KMS-11 (cell line): ENCODE data around the gene CEP78.
"Not testable (repeated sequence)": the region's sequence is repeated elsewhere in the genome, so short reads cannot be mapped to it uniquely, and the experiment has no call there.

Experiments
- H2AFZ ChIP-seq: fragments of 200-600 bp; sonication (generic); 2 replicates; pipeline ENCODE4 v1.6.1; 2016; ENCODE audit warnings: antibody characterized with exemption, mixed run types, low read depth
- H3K27ac ChIP-seq: fragments of 200-600 bp; sonication (generic); 2 replicates; pipeline ENCODE4 v1.6.1; 2016; ENCODE audit warnings: mild to moderate bottlenecking, mixed run types
- H3K27me3 ChIP-seq: fragments of 200-600 bp; sonication (generic); 2 replicates; pipeline ENCODE4 v1.6.1; 2017; ENCODE audit warnings: mild to moderate bottlenecking, low read depth, mixed run types, moderate library complexity; ENCODE audit not compliant: insufficient read depth
- H3K36me3 ChIP-seq: fragments of 200-600 bp; sonication (generic); 2 replicates; pipeline ENCODE4 v1.6.1; 2017; ENCODE audit warnings: mild to moderate bottlenecking, mixed run types; ENCODE audit not compliant: insufficient read depth
- H3K4me1 ChIP-seq: fragments of 200-600 bp; sonication (generic); 2 replicates; pipeline ENCODE4 v1.6.1; 2016; ENCODE audit warnings: mild to moderate bottlenecking, low read depth, mixed run types; ENCODE audit not compliant: poor library complexity, severe bottlenecking
- H3K4me2 ChIP-seq: fragments of 200-600 bp; sonication (generic); 2 replicates; pipeline ENCODE4 v1.7.0; 2016; ENCODE audit warnings: mild to moderate bottlenecking, mixed run types
- H3K4me3 ChIP-seq: fragments of 200-600 bp; sonication (generic); IDR thresholded peaks from 2 replicates; pipeline ENCODE4 v1.6.1; 2017; ENCODE audit warnings: low read depth, low read length, mixed read lengths; ENCODE audit not compliant: insufficient read depth
- H3K79me2 ChIP-seq: fragments of 200-600 bp; sonication (generic); 2 replicates; pipeline ENCODE4 v1.6.1; 2016; ENCODE audit warnings: low read depth, mixed run types; ENCODE audit not compliant: insufficient read depth
- H3K9ac ChIP-seq: fragments of 200-600 bp; sonication (generic); 2 replicates; pipeline ENCODE4 v1.6.1; 2016; ENCODE audit warnings: mild to moderate bottlenecking, mixed run types
- H4K20me1 ChIP-seq: fragments of 200-600 bp; sonication (generic); 2 replicates; pipeline ENCODE4 v1.6.1; 2016; ENCODE audit warnings: mild to moderate bottlenecking, mixed run types; ENCODE audit not compliant: insufficient read depth
- TF ChIP-seq, protein P1 (sequence below): fragments of 200-600 bp; sonication (generic); conservative IDR thresholded peaks from 2 replicates; pipeline ENCODE4 v1.6.1; 2017; ENCODE audit warnings: low read depth, mild to moderate bottlenecking, antibody characterized with exemption, low read length, moderate library complexity, mixed read lengths

The CEP78 gene

DNA sequence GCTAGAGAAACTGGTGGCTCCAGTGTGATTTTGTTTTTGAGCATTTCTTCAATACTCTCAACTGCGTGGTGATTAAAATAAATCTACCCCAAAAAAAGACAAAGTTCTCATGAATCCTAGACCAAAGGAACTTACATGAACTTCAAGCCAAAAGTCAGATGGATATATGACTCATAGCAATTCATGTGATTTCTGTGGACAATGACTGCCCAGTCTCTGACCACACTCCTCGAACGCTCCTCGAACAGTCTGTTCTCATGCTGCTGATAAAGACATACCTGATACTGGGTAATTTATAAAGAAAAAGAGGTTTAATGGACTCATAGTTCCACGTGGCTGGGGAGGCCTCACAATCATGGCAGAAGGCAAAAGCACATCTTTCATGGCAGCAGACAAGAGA lies 46.4 kb upstream of the CEP78 start:
- no peak overlapping the region for H3K9ac ChIP-seq
- H3K4me2 ChIP-seq: no peak overlapping the region
- H3K27me3 ChIP-seq: no peaks in the 10 kb centered on the region
- H4K20me1 ChIP-seq: no peaks in the 10 kb centered on the region
- H3K4me1 ChIP-seq: no peaks in the 10 kb centered on the region
- H3K4me3 ChIP-seq: no peak overlapping the region
- H3K36me3 ChIP-seq: no peaks in the 10 kb centered on the region
- TF ChIP-seq, protein P1, sequence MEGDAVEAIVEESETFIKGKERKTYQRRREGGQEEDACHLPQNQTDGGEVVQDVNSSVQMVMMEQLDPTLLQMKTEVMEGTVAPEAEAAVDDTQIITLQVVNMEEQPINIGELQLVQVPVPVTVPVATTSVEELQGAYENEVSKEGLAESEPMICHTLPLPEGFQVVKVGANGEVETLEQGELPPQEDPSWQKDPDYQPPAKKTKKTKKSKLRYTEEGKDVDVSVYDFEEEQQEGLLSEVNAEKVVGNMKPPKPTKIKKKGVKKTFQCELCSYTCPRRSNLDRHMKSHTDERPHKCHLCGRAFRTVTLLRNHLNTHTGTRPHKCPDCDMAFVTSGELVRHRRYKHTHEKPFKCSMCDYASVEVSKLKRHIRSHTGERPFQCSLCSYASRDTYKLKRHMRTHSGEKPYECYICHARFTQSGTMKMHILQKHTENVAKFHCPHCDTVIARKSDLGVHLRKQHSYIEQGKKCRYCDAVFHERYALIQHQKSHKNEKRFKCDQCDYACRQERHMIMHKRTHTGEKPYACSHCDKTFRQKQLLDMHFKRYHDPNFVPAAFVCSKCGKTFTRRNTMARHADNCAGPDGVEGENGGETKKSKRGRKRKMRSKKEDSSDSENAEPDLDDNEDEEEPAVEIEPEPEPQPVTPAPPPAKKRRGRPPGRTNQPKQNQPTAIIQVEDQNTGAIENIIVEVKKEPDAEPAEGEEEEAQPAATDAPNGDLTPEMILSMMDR: no peak
- no peak overlapping the region for H2AFZ ChIP-seq
- H3K27ac ChIP-seq: no peak overlapping the region
- no peaks in the 10 kb centered on the region for H3K79me2 ChIP-seq

DNA sequence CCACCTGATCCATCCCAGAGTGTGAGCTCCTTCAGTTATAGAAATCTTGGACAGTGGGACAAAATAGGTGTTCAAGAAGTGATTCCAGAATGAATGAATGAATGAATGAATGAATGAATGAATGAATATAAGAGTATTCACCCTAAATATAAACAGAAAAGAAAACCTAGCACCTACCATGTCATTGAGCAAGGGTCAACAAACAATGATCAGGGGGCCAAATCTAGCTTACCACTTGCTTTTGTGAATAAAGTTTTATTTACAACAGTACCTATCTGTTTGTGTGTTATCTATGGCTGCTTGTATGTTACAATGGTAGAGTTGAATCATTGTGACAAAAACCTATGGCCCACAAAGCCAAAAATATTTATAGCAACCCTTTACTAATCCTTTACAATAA lies 43.9 kb upstream of the CEP78 start:
- Histone ChIP-seq H3K36me3 (no peaks in the 10 kb centered on the region), H3K4me3 (no peak overlapping the region), H4K20me1 (no peaks in the 10 kb centered on the region), H3K79me2 (no peaks in the 10 kb centered on the region), H3K27ac (no peak overlapping the region), H3K4me1 (no peaks in the 10 kb centered on the region), H3K4me2 (no peak overlapping the region), H3K27me3 (no peaks in the 10 kb centered on the region), H3K9ac (no peak overlapping the region), H2AFZ (no peak overlapping the region)
- TF ChIP-seq, protein P1: no peak

DNA sequence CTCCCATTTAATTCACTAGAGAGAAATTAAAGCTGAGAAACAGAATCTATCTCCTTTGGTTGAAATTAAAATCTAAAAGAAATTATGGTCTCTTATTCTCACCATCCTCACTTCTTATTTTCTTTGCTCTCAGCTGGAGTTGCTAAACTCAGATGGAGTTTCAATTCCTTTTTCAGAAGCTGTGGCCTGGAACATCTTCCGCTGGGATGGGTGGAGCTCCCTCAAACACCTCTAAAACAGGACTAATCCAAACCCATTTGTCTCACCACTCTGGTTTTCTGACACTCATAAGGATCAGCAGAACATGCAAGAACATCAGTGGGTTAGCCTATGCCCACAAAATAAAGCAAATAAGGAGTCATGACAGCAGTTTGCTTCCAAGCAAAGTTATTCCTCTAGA lies 39.6 kb upstream of the CEP78 start:
- H3K9ac ChIP-seq: no peak overlapping the region
- no peaks in the 10 kb centered on the region for H4K20me1 ChIP-seq
- no peak overlapping the region for H3K4me3 ChIP-seq
- no peak overlapping the region for H3K27ac ChIP-seq
- H3K4me2 ChIP-seq: no peak overlapping the region
- peaks cover 9% of the 10 kb centered on the region for H3K4me1 ChIP-seq
- no peaks in the 10 kb centered on the region for H3K36me3 ChIP-seq
- H2AFZ ChIP-seq: no peak overlapping the region
- H3K79me2 ChIP-seq: no peaks in the 10 kb centered on the region
- H3K27me3 ChIP-seq: no peaks in the 10 kb centered on the region
- TF ChIP-seq, protein P1: no peak

DNA sequence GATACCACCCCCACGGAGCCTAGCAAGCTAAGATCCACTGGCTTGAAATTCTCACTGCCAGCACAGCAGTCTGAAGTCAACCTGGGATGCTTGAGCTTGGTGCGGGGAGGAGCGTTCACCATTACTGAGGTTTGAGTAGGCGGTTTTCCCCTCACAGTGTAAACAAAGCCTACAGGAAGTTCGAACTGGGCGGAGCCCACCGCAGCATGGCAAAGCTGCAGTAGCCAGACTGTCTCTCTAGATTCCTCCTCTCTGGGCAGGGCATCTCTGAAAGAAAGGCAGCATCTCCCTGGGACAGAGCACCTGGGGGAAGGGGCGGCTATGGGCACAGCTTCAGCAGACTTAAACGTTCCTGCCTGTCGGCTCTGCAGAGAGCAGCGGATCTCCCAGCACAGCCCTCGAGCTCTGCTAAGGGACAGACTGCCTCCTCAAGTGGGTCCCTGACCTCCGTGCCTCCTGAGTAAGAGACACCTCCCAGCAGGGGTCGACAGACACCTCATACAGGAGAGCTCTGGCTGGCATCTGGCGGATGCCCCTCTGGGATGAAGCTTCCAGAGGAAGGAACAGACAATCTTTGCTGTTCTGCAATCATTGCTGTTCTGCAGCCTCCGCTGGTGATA lies 34.6 kb upstream of the CEP78 start:
- Histone ChIP-seq H3K9ac (peak overlapping the region; percentile 43; the same call in 1 of the 2 replicates), H2AFZ (peak overlapping the region; percentile 98), H3K27ac (peak overlapping the region; percentile 59), H3K4me1 (peaks cover 16% of the 10 kb centered on the region), H3K4me2 (peak overlapping the region; percentile 46)
- not testable (repeated sequence) for H3K79me2 ChIP-seq, H3K4me3 ChIP-seq, H3K27me3 ChIP-seq, H3K36me3 ChIP-seq, H4K20me1 ChIP-seq

DNA sequence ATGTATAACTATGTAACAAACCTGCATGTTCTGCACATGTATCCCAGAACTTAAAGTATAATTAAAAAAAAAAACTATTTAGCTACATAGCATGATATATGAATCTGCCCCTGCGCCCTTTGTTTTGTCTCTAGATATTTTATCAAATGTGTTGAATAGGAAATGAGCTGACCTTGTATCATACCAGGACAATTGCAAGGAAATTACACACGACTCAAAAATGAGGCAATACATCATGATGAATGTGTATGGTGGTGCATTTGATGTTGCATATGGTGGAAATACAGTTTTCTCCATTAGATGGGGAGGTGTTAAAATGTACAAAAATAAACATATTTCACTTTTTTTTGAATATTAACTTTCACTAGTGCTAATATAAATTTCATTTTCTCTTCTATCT lies 28.6 kb upstream of the CEP78 start:
- Histone ChIP-seq H2AFZ (no peak overlapping the region), H3K27ac (no peak overlapping the region), H3K4me2 (no peak overlapping the region), H3K36me3 (no peaks in the 10 kb centered on the region), H3K4me3 (no peak overlapping the region), H3K9ac (no peak overlapping the region), H3K79me2 (no peaks in the 10 kb centered on the region), H3K27me3 (no peaks in the 10 kb centered on the region), H3K4me1 (no peaks in the 10 kb centered on the region), H4K20me1 (no peaks in the 10 kb centered on the region)
- TF ChIP-seq, protein P1: no peak
